Panc1 (cell line): Measurements from ENCODE around the gene KDM2B.

Experiments
- CTCF ChIP-seq: fragments of 450-650 bp; IDR thresholded peaks from 2 replicates; pipeline ENCODE4 v1.5.1; 2017; ENCODE audit warnings: mild to moderate bottlenecking
- POLR2AphosphoS5 ChIP-seq: IDR thresholded peaks from 2 replicates; pipeline ENCODE4 v1.6.1; 2012; ENCODE audit warnings: mild to moderate bottlenecking, low read depth, low read length, moderate library complexity
- REST ChIP-seq, 2 experiments: IDR thresholded peaks; 2 replicates each; pipeline ENCODE4 v1.6.1; 2011 to 2012; ENCODE audit warnings: low read depth in 2 of 2, control low read depth in 1 of 2, low read length in 1 of 2, mild to moderate bottlenecking in 1 of 2, moderate library complexity in 1 of 2; ENCODE audit not compliant: insufficient read depth in 1 of 2
- SIN3A ChIP-seq: IDR thresholded peaks from 2 replicates; pipeline ENCODE4 v1.6.1; 2012; ENCODE audit warnings: low read depth, mild to moderate bottlenecking, low read length, moderate library complexity, borderline replicate concordance; ENCODE audit not compliant: insufficient read depth
- TCF7L2 ChIP-seq: IDR thresholded peaks from 2 replicates; pipeline ENCODE4 v1.6.1; 2011; ENCODE audit warnings: mild to moderate bottlenecking, low read depth, low read length, inconsistent platforms

GRCh38 chr12:121533394-121534090 is 47.3 kb downstream of the KDM2B start:
- TF ChIP-seq CTCF = no peak
- TF ChIP-seq REST (IDR thresholded peaks at IDR 0.05; ENCODE audit: insufficient read depth in 1 of 2, low read depth in 2 of 2, low read length in 1 of 2) = no peak
- TF ChIP-seq POLR2AphosphoS5 = no peak
- TF ChIP-seq TCF7L2 = no peak
- no peak for TF ChIP-seq SIN3A
